HCT116 (cell line): ENCODE measurements around the gene APH1B.

Experiments
- CTCF ChIP-seq, 3 experiments: fragments of 200-600 bp in 1 of 3; sonication (generic) in 1 of 3; IDR thresholded peaks in 2 of 3; conservative IDR thresholded peaks in 1 of 3; 2 replicates each; pipeline ENCODE4 v1.5.1; 2012 to 2017; ENCODE audit warnings: low read depth in 2 of 3, low read length in 2 of 3, antibody characterized with exemption in 1 of 3, borderline replicate concordance in 1 of 3, control low read depth in 1 of 3, mild to moderate bottlenecking in 1 of 3, mixed read lengths in 1 of 3, mixed run types in 1 of 3, moderate library complexity in 1 of 3; ENCODE audit not compliant: insufficient read depth in 1 of 3
- ELF1 ChIP-seq: IDR thresholded peaks from 2 replicates; pipeline ENCODE4 v1.6.1; 2012; ENCODE audit warnings: low read depth, borderline replicate concordance
- POLR2A ChIP-seq: IDR thresholded peaks from 2 replicates; pipeline ENCODE4 v1.7.0; 2011; ENCODE audit warnings: borderline replicate concordance; ENCODE audit not compliant: insufficient read depth, insufficient read length; ENCODE audit errors: extremely low read depth
- POLR2AphosphoS5 ChIP-seq: IDR thresholded peaks from 2 replicates; pipeline ENCODE4 v1.6.1; 2011; ENCODE audit warnings: mild to moderate bottlenecking, low read depth, low read length, moderate library complexity
- SIN3A ChIP-seq: IDR thresholded peaks from 2 replicates; pipeline ENCODE4 v1.6.1; 2012; ENCODE audit warnings: low read depth
- YY1 ChIP-seq: IDR thresholded peaks from 2 replicates; pipeline ENCODE4 v1.6.1; 2011; ENCODE audit warnings: low read length, low read depth, moderate library complexity, mild to moderate bottlenecking; ENCODE audit not compliant: insufficient replicate concordance; ENCODE audit errors: extremely low read depth
- ZBTB33 ChIP-seq: IDR thresholded peaks from 2 replicates; pipeline ENCODE4 v1.6.1; 2011; ENCODE audit warnings: mild to moderate bottlenecking, low read length, moderate library complexity; ENCODE audit not compliant: insufficient replicate concordance; ENCODE audit errors: extremely low read depth
- ZNF274 ChIP-seq: fragments of 200-500 bp; sonication (Bioruptor generic); IDR thresholded peaks from 2 replicates; pipeline ENCODE4 v1.6.1; 2014; ENCODE audit warnings: mild to moderate bottlenecking, low read depth, low read length, inconsistent platforms

GRCh38 chr15:63238171-63238570 lies 39.2 kb upstream of the APH1B start:
- TF ChIP-seq CTCF (IDR thresholded peaks at IDR 0.05 in 2 of 3, conservative IDR thresholded peaks at IDR 0.05 in 1 of 3; ENCODE audit: borderline replicate concordance in 1 of 3, insufficient read depth in 1 of 3, low read depth in 2 of 3, low read length in 2 of 3) (no peak), POLR2AphosphoS5 (no peak), ZBTB33 (no peak), ELF1 (no peak), ZNF274 (no peak), SIN3A (no peak), POLR2A (no peak), YY1 (no peak)
